Mammary epithelial cell (primary cell): ENCODE results near the gene TREML2.
"Not testable (repeated sequence)": the region's sequence is repeated elsewhere in the genome, so short reads cannot be mapped to it uniquely, and the experiment has no call there.

ENCODE experiments used
- CTCF ChIP-seq, 2 donors: IDR thresholded peaks in 1 of 2; conservative IDR thresholded peaks in 1 of 2; 2 replicates each; pipeline ENCODE4 v1.5.1; 2011 to 2012; ENCODE audit warnings: inconsistent platforms in 2 of 2, low read length in 2 of 2, mild to moderate bottlenecking in 2 of 2, control low read depth in 1 of 2, low read depth in 1 of 2; ENCODE audit not compliant: insufficient read depth in 1 of 2; ENCODE audit errors: extremely low read depth in 1 of 2
- EZH2 ChIP-seq: IDR thresholded peaks from 2 replicates; pipeline ENCODE4 v1.6.1; 2012; ENCODE audit warnings: low read length, inconsistent platforms, borderline replicate concordance

- not testable (repeated sequence) for TF ChIP-seq CTCF (conservative IDR thresholded peaks at IDR 0.05 in 1 of 2, IDR thresholded peaks at IDR 0.05 in 1 of 2; ENCODE audit: extremely low read depth in 1 of 2, insufficient read depth in 1 of 2, low read depth in 1 of 2, low read length in 2 of 2); EZH2
These were observed 11.9 kb downstream of the TREML2 start for GRCh38 chr6:41189046-41189445.
